OCI-LY3 (cell line): ENCODE measurements around the gene LILRB1.

Experiments used
- CTCF ChIP-seq: fragments of 200-600, 300-600 bp; sonication (generic); IDR thresholded peaks from 2 replicates; pipeline ENCODE4 v1.5.1; 2014; ENCODE audit warnings: antibody characterized with exemption, low read length, low read depth
- EZH2phosphoT487 ChIP-seq: fragments of 200-600 bp; shearing (Covaris generic); IDR thresholded peaks from 2 replicates; pipeline ENCODE4 v1.6.1; 2018; ENCODE audit warnings: antibody characterized with exemption, mixed run types, low read depth

DNA sequence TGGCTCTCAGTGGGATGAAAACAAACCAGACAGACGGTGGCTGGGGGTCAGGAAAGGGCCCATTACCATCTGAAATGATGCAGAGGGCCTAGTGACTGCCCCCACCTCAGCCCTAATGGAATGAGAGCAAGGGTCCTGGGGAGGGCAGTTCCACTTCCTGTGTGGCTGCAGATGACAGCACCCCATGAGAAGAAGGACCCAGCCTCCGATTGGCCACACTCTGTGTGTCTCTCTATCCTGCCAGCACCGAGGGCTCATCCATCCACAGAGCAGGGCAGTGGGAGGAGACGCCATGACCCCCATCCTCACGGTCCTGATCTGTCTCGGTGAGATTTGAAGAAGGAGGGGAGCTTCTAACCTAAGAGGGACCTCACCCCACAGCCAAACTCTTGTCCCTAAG is 498 bp downstream of the LILRB1 start:
- TF ChIP-seq CTCF (no peak), EZH2phosphoT487 (no peak)
